NCI-H1417 treated with DMSO at 0.1 percent for 48 hours (cell line): Measurements from ENCODE around the gene OR14J1.
"Not testable (repeated sequence)": the region's sequence is repeated elsewhere in the genome, so short reads cannot be mapped to it uniquely, and the experiment has no call there.

Experiments used
- DNase-seq: peaks from one replicate; lab custom pipeline; 2025; lab: John Stamatoyannopoulos, UW

The OR14J1 gene

GRCh38 chr6:29301316-29301715, at the start of gene OR14J1:
Gene OR14J1, plus strand, starts transcription at chr6:29301701. Its CDS starts 4,989 bp downstream, at chr6:29306690.
- no peak for DNase-seq

- DNase-seq: no peak
Observed at GRCh38 chr6:29251736-29252135, 49.8 kb upstream of the OR14J1 start.

- DNase-seq: no peak
Observed at GRCh38 chr6:29255530-29255929, 46.0 kb upstream of the OR14J1 start.

GRCh38 chr6:29259721-29260120, 41.8 kb upstream of the OR14J1 start:
- DNase-seq: no peak

- no peak for DNase-seq
Observed at GRCh38 chr6:29263001-29263400, 38.5 kb upstream of the OR14J1 start.

GRCh38 chr6:29294499-29294914, 7.0 kb upstream of the OR14J1 start:
- no peak for DNase-seq

- DNase-seq: no peak
Observed at GRCh38 chr6:29295181-29295585, 6.3 kb upstream of the OR14J1 start.

- no peak for DNase-seq
Observed at GRCh38 chr6:29295623-29296022, 5.9 kb upstream of the OR14J1 start.

- DNase-seq: no peak
Observed at GRCh38 chr6:29319931-29320330, 18.4 kb downstream of the OR14J1 start.

GRCh38 chr6:29323332-29323731, 21.8 kb downstream of the OR14J1 start:
- not testable (repeated sequence) for DNase-seq

GRCh38 chr6:29325777-29326176, 24.3 kb downstream of the OR14J1 start:
- DNase-seq: no peak

GRCh38 chr6:29332676-29333075, 31.2 kb downstream of the OR14J1 start:
- DNase-seq: no peak

- no peak for DNase-seq
Observed at GRCh38 chr6:29336269-29336668, 34.8 kb downstream of the OR14J1 start.

GRCh38 chr6:29345380-29345779, 43.9 kb downstream of the OR14J1 start:
- no peak for DNase-seq

- not testable (repeated sequence) for DNase-seq
Observed at GRCh38 chr6:29349348-29349747, 47.8 kb downstream of the OR14J1 start.

GRCh38 chr6:29354980-29355379, 53.5 kb downstream of the OR14J1 start:
- DNase-seq: no peak

GRCh38 chr6:29355603-29356002, 54.1 kb downstream of the OR14J1 start:
- no peak for DNase-seq
